Glomerular visceral epithelial cell (primary cell): ENCODE results near the gene TPSG1.

Source experiments
- DNase-seq: peaks from one replicate; pipeline ENCODE4 v3.0.0-alpha.2; 2016; ENCODE audit errors: extremely low spot score

The TPSG1 gene

DNA sequence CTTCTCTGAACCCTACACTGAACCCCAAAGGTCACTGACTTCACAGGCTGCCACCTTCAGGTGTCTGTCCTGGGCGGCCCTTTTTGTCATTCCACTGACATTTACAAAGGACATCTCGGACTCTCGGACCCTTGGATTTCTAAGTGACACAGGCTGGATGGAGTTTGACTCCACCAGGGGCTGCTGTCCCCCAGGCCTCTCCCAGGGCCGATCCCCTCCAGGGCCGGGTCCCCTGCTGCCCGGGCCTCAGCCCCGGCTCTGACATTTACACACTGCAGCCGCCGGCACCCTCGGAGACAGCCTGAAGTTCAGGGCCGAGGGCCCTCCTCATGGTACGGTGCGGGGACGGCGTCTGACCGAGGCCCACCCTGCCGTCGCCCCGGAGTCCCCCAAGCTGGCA lies 48.0 kb downstream of the TPSG1 start:
- DNase-seq, result no peak

- DNase-seq, result no peak
These were observed 48.7 kb downstream of the TPSG1 start for GRCh38 chr16:1176280-1176897.

- no peak for DNase-seq
These were observed 49.3 kb downstream of the TPSG1 start for GRCh38 chr16:1175566-1176279.

GRCh38 chr16:1174477-1175357 lies 50.4 kb downstream of the TPSG1 start:
- no peak for DNase-seq

DNA sequence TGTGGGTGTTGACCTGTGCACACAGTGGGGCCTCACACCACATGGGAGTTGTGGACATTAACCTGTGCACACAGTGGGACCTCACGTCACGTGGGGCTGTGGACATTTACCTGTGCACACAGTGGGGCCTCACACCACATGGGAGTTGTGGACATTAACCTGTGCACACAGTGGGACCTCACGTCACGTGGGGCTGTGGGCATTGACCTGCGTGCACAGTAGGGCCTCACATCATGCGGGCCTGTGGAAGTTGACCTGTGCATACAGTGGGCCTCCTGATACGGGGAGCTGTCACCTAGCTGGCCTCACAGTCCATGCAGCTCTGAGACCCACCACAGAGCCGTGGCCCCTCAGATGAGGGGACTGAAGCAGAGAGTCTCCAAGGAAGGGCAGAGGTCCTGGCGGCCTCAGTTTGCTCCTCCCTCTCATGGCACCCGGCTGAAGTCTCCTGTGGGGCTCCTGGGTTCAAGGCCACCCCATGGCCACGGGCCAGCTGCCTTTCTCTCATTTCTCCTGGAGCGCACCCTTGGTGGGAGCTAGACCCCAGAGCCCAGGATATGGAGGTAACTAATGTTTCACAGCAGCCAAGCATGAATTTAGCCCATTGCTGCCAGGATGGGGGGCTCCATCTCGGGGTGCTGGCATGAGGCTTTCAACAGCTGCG lies 51.1 kb downstream of the TPSG1 start:
- DNase-seq, result no peak

- DNase-seq, result no peak
These were observed 52.4 kb downstream of the TPSG1 start for GRCh38 chr16:1172651-1173050.

DNA sequence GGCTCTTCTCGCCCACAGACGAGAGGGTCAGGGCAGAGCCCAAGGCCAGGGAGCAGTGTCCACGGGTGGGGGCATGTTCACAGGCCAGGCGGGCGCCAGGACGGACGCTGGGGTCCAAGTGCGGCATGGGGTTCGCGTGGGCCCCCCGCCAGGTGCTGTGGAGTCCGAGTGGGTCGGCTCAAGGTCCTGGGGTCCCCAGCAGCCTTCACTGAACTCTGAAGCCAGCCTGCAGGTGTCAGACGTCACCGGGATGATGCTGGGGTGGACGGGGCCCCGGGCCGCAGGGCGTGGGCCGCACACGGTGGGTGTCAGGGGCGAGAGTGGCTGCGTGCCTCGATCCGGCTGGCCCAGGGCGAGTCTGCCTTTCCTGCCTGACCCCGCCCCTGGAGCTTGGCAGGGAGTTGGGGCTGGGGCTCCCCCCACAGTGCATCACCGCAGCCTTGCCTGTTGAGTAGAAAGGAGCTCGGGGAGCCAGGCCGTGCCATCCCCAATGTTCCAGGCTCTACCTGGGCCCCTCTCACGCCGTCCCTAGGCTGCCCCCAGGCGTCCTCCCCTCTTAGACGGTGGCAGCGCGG lies 53.1 kb downstream of the TPSG1 start:
- DNase-seq, result no peak
